ENCODE measurements around the gene GALNT18. TPM values are rescaled to one million over a fixed set of nuclear protein-coding genes. Genes with fewer than 3 reads are reported as not detected.

The GALNT18 gene
- total and polyA plus RNA-seq, 4 donors: 2.1 to 11.0 (median 3.8) TPM

DNA sequence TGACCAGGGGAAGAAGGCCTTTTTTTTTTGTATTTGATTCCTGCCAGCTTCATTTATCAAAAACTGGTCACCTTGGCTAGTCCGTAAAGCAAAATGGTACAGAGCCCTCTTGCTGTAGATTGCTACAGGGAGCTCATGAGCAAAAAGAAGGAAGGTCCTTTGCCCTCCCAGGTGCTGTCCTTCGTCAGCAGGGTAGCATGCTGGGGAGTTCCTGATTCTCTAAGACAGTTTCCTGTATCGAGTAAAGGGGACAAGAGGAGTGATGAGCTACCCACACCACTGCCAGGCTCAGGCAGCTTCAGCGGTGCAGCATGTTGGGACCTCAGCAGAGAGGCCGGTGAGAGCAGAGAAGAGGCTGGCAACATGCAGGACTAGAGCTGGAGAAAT is 200.9 kb downstream of the GALNT18 start:
- Histone ChIP-seq H3K4me3 (ENCODE audit: low read depth in 1 of 3, low read length in 3 of 3) (no peak overlapping the region), H3K27ac (ENCODE audit: low read depth in 1 of 2, low read length in 2 of 2) (no peak overlapping the region), H3K9me3 (ENCODE audit: control insufficient read depth in 4 of 4, low read length in 3 of 4) (no peaks in the 10 kb centered on the region), H3K36me3 (ENCODE audit: control insufficient read depth in 4 of 4, insufficient read depth in 3 of 4, low read depth in 1 of 4, low read length in 3 of 4) (peaks cover 0 to 7% (median 5%) of the 10 kb centered on the region in 4 donors), H3K27me3 (ENCODE audit: control insufficient read depth in 4 of 4, insufficient read depth in 4 of 4, low read length in 3 of 4) (no peaks in the 10 kb centered on the region), H3K9ac (ENCODE audit: low read depth in 1 of 2, low read length in 2 of 2) (no peak overlapping the region), H3K4me1 (ENCODE audit: control insufficient read depth in 4 of 4, insufficient read depth in 4 of 4, low read length in 3 of 4) (peaks cover 0 to 3% (median 0%) of the 10 kb centered on the region in 4 donors)
- 82% methylated on average over 5 of the region's 5 CpGs for WGBS
- DNase-seq (ENCODE audit: low spot score): no peak
- no peak for TF ChIP-seq EGR1 (IDR thresholded peaks at IDR 0.05; ENCODE audit: low read depth in 2 of 2)
- no peak for TF ChIP-seq FOXA1 (IDR thresholded peaks at IDR 0.05)
- TF ChIP-seq, protein P1, sequence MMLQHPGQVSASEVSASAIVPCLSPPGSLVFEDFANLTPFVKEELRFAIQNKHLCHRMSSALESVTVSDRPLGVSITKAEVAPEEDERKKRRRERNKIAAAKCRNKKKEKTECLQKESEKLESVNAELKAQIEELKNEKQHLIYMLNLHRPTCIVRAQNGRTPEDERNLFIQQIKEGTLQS (IDR thresholded peaks at IDR 0.05): no peak
- TF ChIP-seq, protein P2, sequence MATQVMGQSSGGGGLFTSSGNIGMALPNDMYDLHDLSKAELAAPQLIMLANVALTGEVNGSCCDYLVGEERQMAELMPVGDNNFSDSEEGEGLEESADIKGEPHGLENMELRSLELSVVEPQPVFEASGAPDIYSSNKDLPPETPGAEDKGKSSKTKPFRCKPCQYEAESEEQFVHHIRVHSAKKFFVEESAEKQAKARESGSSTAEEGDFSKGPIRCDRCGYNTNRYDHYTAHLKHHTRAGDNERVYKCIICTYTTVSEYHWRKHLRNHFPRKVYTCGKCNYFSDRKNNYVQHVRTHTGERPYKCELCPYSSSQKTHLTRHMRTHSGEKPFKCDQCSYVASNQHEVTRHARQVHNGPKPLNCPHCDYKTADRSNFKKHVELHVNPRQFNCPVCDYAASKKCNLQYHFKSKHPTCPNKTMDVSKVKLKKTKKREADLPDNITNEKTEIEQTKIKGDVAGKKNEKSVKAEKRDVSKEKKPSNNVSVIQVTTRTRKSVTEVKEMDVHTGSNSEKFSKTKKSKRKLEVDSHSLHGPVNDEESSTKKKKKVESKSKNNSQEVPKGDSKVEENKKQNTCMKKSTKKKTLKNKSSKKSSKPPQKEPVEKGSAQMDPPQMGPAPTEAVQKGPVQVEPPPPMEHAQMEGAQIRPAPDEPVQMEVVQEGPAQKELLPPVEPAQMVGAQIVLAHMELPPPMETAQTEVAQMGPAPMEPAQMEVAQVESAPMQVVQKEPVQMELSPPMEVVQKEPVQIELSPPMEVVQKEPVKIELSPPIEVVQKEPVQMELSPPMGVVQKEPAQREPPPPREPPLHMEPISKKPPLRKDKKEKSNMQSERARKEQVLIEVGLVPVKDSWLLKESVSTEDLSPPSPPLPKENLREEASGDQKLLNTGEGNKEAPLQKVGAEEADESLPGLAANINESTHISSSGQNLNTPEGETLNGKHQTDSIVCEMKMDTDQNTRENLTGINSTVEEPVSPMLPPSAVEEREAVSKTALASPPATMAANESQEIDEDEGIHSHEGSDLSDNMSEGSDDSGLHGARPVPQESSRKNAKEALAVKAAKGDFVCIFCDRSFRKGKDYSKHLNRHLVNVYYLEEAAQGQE (IDR thresholded peaks at IDR 0.05): no peak
- TF ChIP-seq HNF4G (IDR thresholded peaks at IDR 0.05): no peak
- no peak for TF ChIP-seq YY1 (IDR thresholded peaks at IDR 0.05)
- no peak for TF ChIP-seq NR2F2 (IDR thresholded peaks at IDR 0.05)
- no peak for TF ChIP-seq RXRA (IDR thresholded peaks at IDR 0.05)
- no peak for TF ChIP-seq RAD21 (IDR thresholded peaks at IDR 0.05)
- TF ChIP-seq GABPA (IDR thresholded peaks at IDR 0.05 in 1 of 2, conservative IDR thresholded peaks at IDR 0.05 in 1 of 2): no peak

DNA sequence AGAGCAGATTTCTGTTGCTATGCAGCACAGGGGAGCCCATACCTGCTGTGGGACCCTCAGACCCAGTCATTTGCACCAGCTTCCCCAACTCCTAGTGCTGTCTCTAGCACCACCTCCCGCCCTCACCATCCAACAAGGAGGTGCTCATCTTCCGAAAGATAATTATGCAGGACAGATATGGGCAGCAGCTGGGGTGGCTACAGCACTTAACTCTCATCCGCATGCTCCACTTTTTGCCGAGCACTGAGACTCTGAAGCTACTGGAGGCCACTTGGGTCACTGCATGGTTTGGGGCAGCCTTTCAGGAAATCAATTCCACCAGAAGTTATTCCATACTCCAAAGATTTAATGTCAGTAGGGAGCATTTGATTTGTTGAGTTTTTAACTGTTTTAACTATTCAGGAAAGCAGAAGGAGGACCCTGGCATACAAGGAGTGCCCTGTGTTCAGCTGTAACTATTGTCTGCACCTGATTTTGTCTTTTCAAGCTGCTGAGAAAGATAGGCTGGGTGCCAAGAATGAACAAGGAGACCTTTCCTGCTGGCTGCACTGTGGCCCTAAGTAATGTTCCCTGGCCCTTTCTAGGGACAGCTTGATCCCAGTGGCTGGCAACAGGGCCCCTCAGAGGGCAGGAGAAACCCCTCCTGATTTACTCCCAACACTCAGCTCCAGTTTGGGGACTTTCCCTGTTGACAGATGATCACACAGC is 201.5 kb downstream of the GALNT18 start:
- no peak overlapping the region for H3K9ac ChIP-seq (ENCODE audit: low read depth in 1 of 2, low read length in 2 of 2)

DNA sequence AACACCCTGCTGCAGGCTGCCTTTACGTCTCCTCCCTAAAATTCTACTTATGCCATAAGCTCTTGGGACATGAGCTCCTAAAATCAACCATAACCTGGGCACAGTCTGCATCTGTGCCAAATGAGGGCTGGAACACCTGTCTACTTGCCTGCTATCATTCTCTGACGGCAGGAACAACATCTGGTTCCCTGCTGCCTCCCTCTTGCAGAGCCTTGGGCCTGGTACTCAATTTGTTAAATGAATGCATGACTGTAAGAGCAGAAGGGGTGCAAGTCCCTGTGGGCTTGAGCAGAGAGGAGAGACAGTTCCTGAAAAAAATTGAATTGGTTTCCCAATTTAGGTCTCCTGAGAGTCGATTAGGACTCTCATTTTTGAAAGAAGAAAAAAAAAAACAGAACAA is 202.1 kb downstream of the GALNT18 start:
- Histone ChIP-seq H3K9ac (ENCODE audit: low read depth in 1 of 2, low read length in 2 of 2) (no peak overlapping the region), H3K9me3 (ENCODE audit: control insufficient read depth in 4 of 4, low read length in 3 of 4) (no peaks in the 10 kb centered on the region), H3K27ac (ENCODE audit: low read depth in 1 of 2, low read length in 2 of 2) (no peak overlapping the region), H3K36me3 (ENCODE audit: control insufficient read depth in 4 of 4, insufficient read depth in 3 of 4, low read depth in 1 of 4, low read length in 3 of 4) (peaks cover 0 to 6% (median 0%) of the 10 kb centered on the region in 4 donors), H3K4me1 (ENCODE audit: control insufficient read depth in 4 of 4, insufficient read depth in 4 of 4, low read length in 3 of 4) (peaks cover 0 to 3% (median 0%) of the 10 kb centered on the region in 4 donors), H3K27me3 (ENCODE audit: control insufficient read depth in 4 of 4, insufficient read depth in 4 of 4, low read length in 3 of 4) (no peaks in the 10 kb centered on the region), H3K4me3 (ENCODE audit: low read depth in 1 of 3, low read length in 3 of 3) (no peak overlapping the region)
- DNase-seq (ENCODE audit: low spot score): no peak
- 86% methylated on average over 3 of the region's 3 CpGs for WGBS
- TF ChIP-seq, protein P3, sequence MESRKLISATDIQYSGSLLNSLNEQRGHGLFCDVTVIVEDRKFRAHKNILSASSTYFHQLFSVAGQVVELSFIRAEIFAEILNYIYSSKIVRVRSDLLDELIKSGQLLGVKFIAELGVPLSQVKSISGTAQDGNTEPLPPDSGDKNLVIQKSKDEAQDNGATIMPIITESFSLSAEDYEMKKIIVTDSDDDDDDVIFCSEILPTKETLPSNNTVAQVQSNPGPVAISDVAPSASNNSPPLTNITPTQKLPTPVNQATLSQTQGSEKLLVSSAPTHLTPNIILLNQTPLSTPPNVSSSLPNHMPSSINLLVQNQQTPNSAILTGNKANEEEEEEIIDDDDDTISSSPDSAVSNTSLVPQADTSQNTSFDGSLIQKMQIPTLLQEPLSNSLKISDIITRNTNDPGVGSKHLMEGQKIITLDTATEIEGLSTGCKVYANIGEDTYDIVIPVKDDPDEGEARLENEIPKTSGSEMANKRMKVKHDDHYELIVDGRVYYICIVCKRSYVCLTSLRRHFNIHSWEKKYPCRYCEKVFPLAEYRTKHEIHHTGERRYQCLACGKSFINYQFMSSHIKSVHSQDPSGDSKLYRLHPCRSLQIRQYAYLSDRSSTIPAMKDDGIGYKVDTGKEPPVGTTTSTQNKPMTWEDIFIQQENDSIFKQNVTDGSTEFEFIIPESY (IDR thresholded peaks at IDR 0.05): no peak
- no peak for TF ChIP-seq SP1 (IDR thresholded peaks at IDR 0.05)
- TF ChIP-seq, protein P1 (IDR thresholded peaks at IDR 0.05): no peak
- TF ChIP-seq NR2F2 (IDR thresholded peaks at IDR 0.05): no peak
- TF ChIP-seq RXRA (IDR thresholded peaks at IDR 0.05): no peak
- no peak for TF ChIP-seq HNF4A (conservative IDR thresholded peaks at IDR 0.05)
- TF ChIP-seq FOXA2 (IDR thresholded peaks at IDR 0.05): no peak
- TF ChIP-seq HNF4G (IDR thresholded peaks at IDR 0.05): no peak
- TF ChIP-seq EGR1 (IDR thresholded peaks at IDR 0.05; ENCODE audit: low read depth in 2 of 2): no peak
- no peak for TF ChIP-seq YY1 (IDR thresholded peaks at IDR 0.05)
- no peak for TF ChIP-seq FOXA1 (IDR thresholded peaks at IDR 0.05)
- TF ChIP-seq, protein P4, sequence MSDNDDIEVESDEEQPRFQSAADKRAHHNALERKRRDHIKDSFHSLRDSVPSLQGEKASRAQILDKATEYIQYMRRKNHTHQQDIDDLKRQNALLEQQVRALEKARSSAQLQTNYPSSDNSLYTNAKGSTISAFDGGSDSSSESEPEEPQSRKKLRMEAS (IDR thresholded peaks at IDR 0.05): no peak
- TF ChIP-seq RAD21 (IDR thresholded peaks at IDR 0.05): no peak
- no peak for TF ChIP-seq TAF1 (conservative IDR thresholded peaks at IDR 0.05)

More for the DNA sequence above, 201.5 kb downstream of the GALNT18 start:
- Histone ChIP-seq H3K9me3 (ENCODE audit: control insufficient read depth in 4 of 4, low read length in 3 of 4) (no peaks in the 10 kb centered on the region), H3K36me3 (ENCODE audit: control insufficient read depth in 4 of 4, insufficient read depth in 3 of 4, low read depth in 1 of 4, low read length in 3 of 4) (peaks cover 0 to 4% (median 1%) of the 10 kb centered on the region in 4 donors), H3K4me1 (ENCODE audit: control insufficient read depth in 4 of 4, insufficient read depth in 4 of 4, low read length in 3 of 4) (peaks cover 0 to 3% (median 0%) of the 10 kb centered on the region in 4 donors), H3K4me3 (ENCODE audit: low read depth in 1 of 3, low read length in 3 of 3) (no peak overlapping the region), H3K27me3 (ENCODE audit: control insufficient read depth in 4 of 4, insufficient read depth in 4 of 4, low read length in 3 of 4) (no peaks in the 10 kb centered on the region), H3K27ac (ENCODE audit: low read depth in 1 of 2, low read length in 2 of 2) (no peak overlapping the region)
- DNase-seq (ENCODE audit: low spot score): no peak
- 97% methylated on average over 4 of the region's 4 CpGs for WGBS
- TF ChIP-seq HNF4A (conservative IDR thresholded peaks at IDR 0.05): no peak
- TF ChIP-seq GABPA (IDR thresholded peaks at IDR 0.05 in 1 of 2, conservative IDR thresholded peaks at IDR 0.05 in 1 of 2): no peak
- no peak for TF ChIP-seq RAD21 (IDR thresholded peaks at IDR 0.05)
- no peak for TF ChIP-seq EGR1 (IDR thresholded peaks at IDR 0.05; ENCODE audit: low read depth in 2 of 2)
- TF ChIP-seq NR2F2 (IDR thresholded peaks at IDR 0.05): peak; percentile 17
- TF ChIP-seq RXRA (IDR thresholded peaks at IDR 0.05): no peak
- TF ChIP-seq SP1 (IDR thresholded peaks at IDR 0.05): no peak
- no peak for TF ChIP-seq HNF4G (IDR thresholded peaks at IDR 0.05)
- no peak for TF ChIP-seq FOXA2 (IDR thresholded peaks at IDR 0.05)

All from liver (tissue), 9 donors.